Urinary bladder (tissue), 4 donors: ENCODE results near the gene IGF2BP2. TPM values are rescaled to one million over a fixed set of nuclear protein-coding genes. Genes with fewer than 3 reads are reported as not detected.

Experiments used
- DNase-seq: peaks from one replicate; pipeline ENCODE4 v3.0.0-alpha.2; 2015; ENCODE audit errors: extremely low spot score
- H3K27ac ChIP-seq: one replicate; pipeline ENCODE4 v1.5.1; 2013; ENCODE audit warnings: low read depth, mild to moderate bottlenecking, moderate library complexity
- H3K36me3 ChIP-seq: one replicate; pipeline ENCODE4 v1.6.1; 2013; ENCODE audit warnings: mild to moderate bottlenecking, moderate library complexity; ENCODE audit not compliant: insufficient read depth
- H3K4me1 ChIP-seq: one replicate; pipeline ENCODE4 v1.6.1; 2013; ENCODE audit warnings: mild to moderate bottlenecking, moderate library complexity; ENCODE audit not compliant: insufficient read depth
- H3K4me3 ChIP-seq: one replicate; pipeline ENCODE4 v1.5.1; 2013; ENCODE audit warnings: low read depth, low read length
- WGBS: extraction: QIAGEN DNeasy Blood & Tissue Kit; methylation state at CpG from one replicate; pipeline ENCODE4 v1.1.7; 2013; 5-methylcytosine and 5-hydroxymethylcytosine counted together
- polyA plus RNA-seq: library from polyadenylated mRNA; stranded (reverse); fragments of 200-250 nt; gene quantifications from one replicate; pipeline ENCODE4 v1.2.3, GENCODE V29; 2013
- total RNA-seq: library from RNA; depleted of rRNA; stranded (reverse); fragments of >200 nt; gene quantifications from one replicate; pipeline ENCODE4 v1.2.3, GENCODE V29; 2014
- donor health status: healthy with polysubstance abuse.
- donor health status: healthy.

IGF2BP2 gene
- total and polyA plus RNA-seq, 2 donors, result 6.8 to 42.7 TPM

GRCh38 chr3:185827595-185828344 lies 2.9 kb upstream of the IGF2BP2 start:
- no peaks in the 10 kb centered on the region for H3K4me1 ChIP-seq
- WGBS, result 96% methylated on average over 10 of the region's 10 CpGs

GRCh38 chr3:185825639-185826481 lies 1.0 kb upstream of the IGF2BP2 start:
- Histone ChIP-seq H3K4me1 (no peaks in the 10 kb centered on the region), H3K36me3 (no peaks in the 10 kb centered on the region), H3K27ac (no peak overlapping the region), H3K4me3 (peak overlapping the region; percentile 86)
- no peak for DNase-seq
- WGBS, result 1% methylated on average over 90 of the region's 90 CpGs

More at GRCh38 chr3:185827595-185828344, 2.9 kb upstream of the IGF2BP2 start:
- no peak overlapping the region for H3K4me3 ChIP-seq
- DNase-seq, result no peak
- no peaks in the 10 kb centered on the region for H3K36me3 ChIP-seq
- no peak overlapping the region for H3K27ac ChIP-seq

DNA sequence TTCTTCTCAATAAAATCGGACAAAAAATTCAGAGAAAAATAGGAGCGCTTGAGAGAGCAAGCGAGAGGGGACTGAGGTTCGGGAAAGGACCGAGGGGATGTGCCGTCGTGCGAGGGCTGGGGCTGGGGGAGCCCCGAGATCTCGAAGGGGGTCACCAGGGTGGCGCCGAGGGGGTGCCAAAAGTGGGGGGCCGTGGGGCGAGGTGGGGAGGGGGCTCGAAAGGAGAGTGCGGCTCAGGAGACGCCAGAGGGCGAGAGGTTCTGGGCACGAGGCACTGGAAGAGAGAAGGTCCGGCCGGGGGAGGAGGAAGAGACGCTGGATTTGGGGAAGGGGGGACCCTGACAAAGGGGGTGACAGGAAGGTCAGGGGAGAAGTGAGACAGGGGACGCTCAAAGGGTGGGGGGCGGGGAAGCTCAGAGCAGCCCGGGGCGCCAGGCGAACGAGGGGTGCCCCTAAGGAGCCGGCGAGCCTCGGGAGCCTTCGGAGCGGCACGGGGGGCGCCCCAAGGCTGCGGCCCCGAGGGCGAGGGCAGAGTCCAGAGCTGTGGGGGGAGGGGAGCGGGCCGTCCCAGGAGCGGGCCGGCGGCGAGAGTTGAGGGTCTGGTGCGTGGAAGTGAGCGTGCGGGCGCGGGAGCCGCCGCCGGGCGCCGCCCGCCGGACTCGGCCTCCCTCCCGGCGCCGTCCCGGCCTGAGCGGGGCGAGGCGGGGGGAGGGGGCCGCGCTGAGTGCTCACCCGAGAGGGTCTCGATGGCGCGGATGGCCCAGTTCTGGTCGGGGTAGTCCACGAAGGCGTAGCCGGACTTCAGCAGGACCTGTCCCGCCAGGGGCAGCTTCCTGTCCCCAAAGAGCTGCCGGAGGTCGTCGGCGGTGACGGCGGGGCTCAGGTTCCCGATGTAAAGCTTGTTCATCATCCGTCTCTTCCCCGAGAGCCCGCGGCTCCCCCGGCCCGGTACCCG lies 514 bp downstream of the IGF2BP2 start:
- WGBS, result under 1% methylated on average over 89 of the region's 89 CpGs
- Histone ChIP-seq H3K27ac (peak overlapping the region; percentile 13), H3K36me3 (no peaks in the 10 kb centered on the region)

DNA sequence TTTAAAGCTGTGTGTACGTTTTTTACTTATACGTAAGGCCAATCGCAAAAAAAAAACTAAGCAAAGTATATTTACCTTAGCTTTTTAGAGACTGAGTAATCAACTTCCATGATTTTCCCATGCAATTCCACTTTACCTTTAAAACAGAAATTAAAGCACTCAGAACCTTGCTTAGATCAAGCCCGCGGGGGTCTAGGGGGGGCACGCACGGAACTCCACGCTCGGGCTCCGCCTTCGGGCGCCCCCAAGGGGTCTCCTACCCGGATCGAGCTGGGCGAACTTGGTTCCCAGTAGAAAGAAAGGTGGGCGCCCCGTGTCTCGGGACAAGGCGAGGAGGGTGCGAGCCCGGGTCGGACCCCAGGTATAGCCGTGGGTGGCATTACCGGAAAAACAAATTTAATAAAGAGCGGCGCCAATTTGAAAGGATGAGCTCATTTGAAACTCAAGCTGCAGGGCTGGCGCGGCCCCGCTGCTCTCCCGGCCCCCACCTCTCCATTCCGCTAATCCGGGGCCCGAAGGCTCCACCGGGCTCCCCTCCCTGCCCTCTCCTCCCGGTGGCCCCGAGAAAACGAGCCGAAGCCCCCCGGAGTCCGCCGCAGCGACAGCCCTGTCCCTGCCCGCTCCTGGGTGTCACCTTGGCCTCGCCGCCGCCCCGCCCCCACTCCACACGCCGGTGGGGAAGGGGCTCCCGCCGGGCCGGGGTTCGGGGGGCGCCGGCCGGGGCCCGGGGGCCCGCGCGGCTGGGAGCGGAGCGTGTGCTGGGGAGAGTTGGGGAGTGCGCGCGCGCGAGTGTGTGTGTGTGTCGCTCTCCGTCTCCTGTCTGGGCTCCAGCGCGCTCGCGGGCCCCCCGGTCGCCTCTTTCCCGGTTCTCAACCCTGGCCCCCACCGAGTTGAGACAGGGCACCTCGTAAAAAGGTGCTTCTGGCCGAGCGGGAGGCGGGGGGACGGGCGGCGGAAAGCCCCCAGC lies 1.5 kb downstream of the IGF2BP2 start:
- Histone ChIP-seq H3K27ac (peak overlapping the region; percentile 16), H3K36me3 (no peaks in the 10 kb centered on the region), H3K4me1 (no peaks in the 10 kb centered on the region), H3K4me3 (peak overlapping the region; percentile 86)
- peak; percentile 32 for DNase-seq
- 1% methylated on average over 84 of the region's 84 CpGs for WGBS

More for the DNA sequence above, 514 bp downstream of the IGF2BP2 start:
- no peak for DNase-seq
- no peaks in the 10 kb centered on the region for H3K4me1 ChIP-seq
- peak overlapping the region; percentile 86 for H3K4me3 ChIP-seq

- no peak overlapping the region for H3K4me3 ChIP-seq
- H3K36me3 ChIP-seq, result no peaks in the 10 kb centered on the region
- no peak for DNase-seq
- H3K27ac ChIP-seq, result no peak overlapping the region
- 34% methylated on average over 9 of the region's 9 CpGs for WGBS
- no peaks in the 10 kb centered on the region for H3K4me1 ChIP-seq
Observed at GRCh38 chr3:185822221-185823000, 2.4 kb downstream of the IGF2BP2 start.

GRCh38 chr3:185820973-185821758 lies 3.7 kb downstream of the IGF2BP2 start:
- H3K27ac ChIP-seq, result no peak overlapping the region
- no peaks in the 10 kb centered on the region for H3K4me1 ChIP-seq
- H3K4me3 ChIP-seq, result no peak overlapping the region
- WGBS, result 76% methylated on average over 6 of the region's 6 CpGs
- H3K36me3 ChIP-seq, result no peaks in the 10 kb centered on the region
- no peak for DNase-seq

GRCh38 chr3:185818267-185818875 lies 6.5 kb downstream of the IGF2BP2 start:
- Histone ChIP-seq H3K27ac (no peak overlapping the region), H3K4me1 (no peaks in the 10 kb centered on the region), H3K36me3 (no peaks in the 10 kb centered on the region), H3K4me3 (no peak overlapping the region)
- no peak for DNase-seq

DNA sequence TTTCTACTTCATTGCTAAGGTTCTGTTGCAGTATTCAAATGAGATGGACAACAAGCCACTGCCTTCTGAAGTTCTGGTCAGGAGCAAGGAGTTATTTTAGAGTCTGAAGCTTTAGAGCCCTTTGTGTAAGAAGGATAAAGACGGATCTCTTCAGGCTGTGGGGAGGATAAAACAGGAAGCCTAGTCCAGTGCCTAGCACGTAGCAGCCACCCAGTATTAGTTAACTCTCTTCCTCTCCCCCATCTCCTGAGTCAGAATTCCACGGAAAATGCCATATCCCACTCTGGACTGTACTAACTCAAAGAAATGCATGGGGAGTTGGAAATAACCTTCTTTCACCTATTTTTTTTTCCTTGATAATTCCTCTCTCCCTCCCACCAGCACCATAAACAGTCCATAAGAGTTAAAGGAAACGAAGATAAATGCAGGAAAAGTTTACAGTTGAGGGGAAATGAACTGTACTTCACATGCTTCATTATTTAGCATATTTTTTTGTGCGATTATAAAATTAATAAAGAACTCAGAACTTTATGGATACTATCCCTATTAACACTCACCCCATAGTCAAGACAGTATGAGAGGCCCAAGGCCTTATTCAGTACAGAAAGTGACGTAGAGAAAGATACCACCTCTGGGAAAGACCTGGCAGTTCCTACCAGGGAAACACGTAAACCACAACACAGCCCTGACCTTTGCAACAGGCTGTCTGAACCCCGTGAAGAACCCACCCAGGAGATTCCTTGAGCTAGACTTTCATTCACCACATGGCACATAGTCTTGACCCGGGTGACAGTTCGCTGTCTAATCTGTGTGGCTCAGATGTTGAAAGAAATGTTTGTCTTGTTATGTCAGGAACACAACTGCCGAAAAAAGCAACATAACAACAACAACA lies 9.2 kb downstream of the IGF2BP2 start:
- 64% methylated on average over 11 of the region's 11 CpGs for WGBS
- H3K27ac ChIP-seq, result no peak overlapping the region

DNA sequence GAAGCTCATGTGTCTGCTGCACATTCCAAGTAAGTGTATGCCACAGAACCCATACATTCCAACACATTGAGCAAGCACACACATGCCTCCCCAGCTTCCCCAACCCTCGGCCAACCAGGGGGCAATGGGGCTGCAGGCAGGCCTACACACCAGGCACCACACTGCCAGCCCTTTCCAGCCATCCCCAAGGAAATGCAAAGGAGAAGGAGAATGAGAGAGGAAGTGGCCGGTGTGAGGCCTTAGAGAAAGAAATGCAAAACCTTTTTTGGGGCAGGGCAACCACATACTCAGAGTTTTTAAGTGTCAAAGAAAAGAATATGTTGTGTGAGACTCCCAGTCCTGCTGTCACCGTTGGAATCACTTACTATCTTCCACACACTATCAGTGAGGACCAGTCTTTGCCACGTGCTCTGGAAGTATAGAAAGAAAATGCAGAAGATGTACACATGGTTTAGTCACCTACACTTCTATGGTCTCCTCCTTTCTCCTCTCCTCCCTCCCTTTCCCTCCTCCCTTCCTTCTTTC lies 11.1 kb downstream of the IGF2BP2 start:
- no peaks in the 10 kb centered on the region for H3K36me3 ChIP-seq
- DNase-seq, result no peak
- no peak overlapping the region for H3K4me3 ChIP-seq
- no peak overlapping the region for H3K27ac ChIP-seq
- WGBS, result 47% methylated on average over 4 of the region's 4 CpGs
- no peaks in the 10 kb centered on the region for H3K4me1 ChIP-seq

More for the DNA sequence above, 9.2 kb downstream of the IGF2BP2 start:
- Histone ChIP-seq H3K4me3 (no peak overlapping the region), H3K4me1 (no peaks in the 10 kb centered on the region), H3K36me3 (no peaks in the 10 kb centered on the region)
- no peak for DNase-seq

- H3K27ac ChIP-seq, result no peak overlapping the region
- 62% methylated on average over 2 of the region's 2 CpGs for WGBS
Observed at GRCh38 chr3:185813205-185813604, 11.6 kb downstream of the IGF2BP2 start.

More at GRCh38 chr3:185813205-185813604, 11.6 kb downstream of the IGF2BP2 start:
- H3K4me1 ChIP-seq, result no peaks in the 10 kb centered on the region
- no peaks in the 10 kb centered on the region for H3K36me3 ChIP-seq
- DNase-seq, result no peak
- H3K4me3 ChIP-seq, result no peak overlapping the region
